ENCODE results near the gene ATM. TPM values are rescaled to one million over a fixed set of nuclear protein-coding genes. Genes with fewer than 3 reads are reported as not detected.

Gene ATM
- polyA plus RNA-seq, 2 donors: 6.6 to 8.3 TPM

- Histone ChIP-seq H3K4me3 (ENCODE audit: low read depth in 1 of 2, low read length in 2 of 2) (no peak overlapping the region), H3K27me3 (ENCODE audit: control insufficient read depth in 1 of 2, insufficient read depth in 2 of 2, low read length in 2 of 2) (no peaks in the 10 kb centered on the region), H3K4me1 (ENCODE audit: control insufficient read depth in 2 of 2, insufficient read depth in 2 of 2, low read length in 1 of 2) (no peaks in the 10 kb centered on the region), H3K9me3 (ENCODE audit: control insufficient read depth in 2 of 2, insufficient read depth in 1 of 2, low read depth in 1 of 2, low read length in 1 of 2) (no peaks in the 10 kb centered on the region), H3K36me3 (ENCODE audit: control insufficient read depth in 2 of 2, insufficient read depth in 2 of 2, low read length in 1 of 2) (peaks cover 0 to 4% of the 10 kb centered on the region in 2 donors), H3K27ac (ENCODE audit: low read depth in 2 of 2, low read length in 1 of 2) (no peak overlapping the region)
- 82 to 88% methylated on average over 1 of the region's 1 CpG for WGBS, 2 donors
Observed at GRCh38 chr11:108302121-108302785, 79.4 kb downstream of the ATM start.

- Histone ChIP-seq H3K4me3 (ENCODE audit: low read depth in 1 of 2, low read length in 2 of 2) (no peak overlapping the region), H3K9me3 (ENCODE audit: control insufficient read depth in 2 of 2, insufficient read depth in 1 of 2, low read depth in 1 of 2, low read length in 1 of 2) (no peaks in the 10 kb centered on the region), H3K36me3 (ENCODE audit: control insufficient read depth in 2 of 2, insufficient read depth in 2 of 2, low read length in 1 of 2) (peaks cover 0 to 3% of the 10 kb centered on the region in 2 donors), H3K27ac (ENCODE audit: low read depth in 2 of 2, low read length in 1 of 2) (no peak overlapping the region), H3K4me1 (ENCODE audit: control insufficient read depth in 2 of 2, insufficient read depth in 2 of 2, low read length in 1 of 2) (no peaks in the 10 kb centered on the region), H3K27me3 (ENCODE audit: control insufficient read depth in 1 of 2, insufficient read depth in 2 of 2, low read length in 2 of 2) (no peaks in the 10 kb centered on the region)
- WGBS, 2 donors: 87 to 90% methylated on average over 3 of the region's 3 CpGs
Observed at GRCh38 chr11:108307751-108308150, 84.9 kb downstream of the ATM start.

GRCh38 chr11:108313444-108313843 lies 90.6 kb downstream of the ATM start:
- no peaks in the 10 kb centered on the region for H3K4me1 ChIP-seq (ENCODE audit: control insufficient read depth in 2 of 2, insufficient read depth in 2 of 2, low read length in 1 of 2)
- H3K9me3 ChIP-seq (ENCODE audit: control insufficient read depth in 2 of 2, insufficient read depth in 1 of 2, low read depth in 1 of 2, low read length in 1 of 2): no peaks in the 10 kb centered on the region
- no peak overlapping the region for H3K27ac ChIP-seq (ENCODE audit: low read depth in 2 of 2, low read length in 1 of 2)
- H3K27me3 ChIP-seq (ENCODE audit: control insufficient read depth in 1 of 2, insufficient read depth in 2 of 2, low read length in 2 of 2): no peaks in the 10 kb centered on the region
- H3K36me3 ChIP-seq (ENCODE audit: control insufficient read depth in 2 of 2, insufficient read depth in 2 of 2, low read length in 1 of 2): peaks cover 0 to 3% of the 10 kb centered on the region in 2 donors
- H3K4me3 ChIP-seq (ENCODE audit: low read depth in 1 of 2, low read length in 2 of 2): no peak overlapping the region
- 60 to 66% methylated on average over 2 of the region's 2 CpGs for WGBS, 2 donors

- H3K9me3 ChIP-seq (ENCODE audit: control insufficient read depth in 2 of 2, insufficient read depth in 1 of 2, low read depth in 1 of 2, low read length in 1 of 2): no peaks in the 10 kb centered on the region
- H3K27ac ChIP-seq (ENCODE audit: low read depth in 2 of 2, low read length in 1 of 2): no peak overlapping the region
- no peaks in the 10 kb centered on the region for H3K27me3 ChIP-seq (ENCODE audit: control insufficient read depth in 1 of 2, insufficient read depth in 2 of 2, low read length in 2 of 2)
- 96 to 98% methylated on average over 3 of the region's 3 CpGs for WGBS, 2 donors
- H3K4me1 ChIP-seq (ENCODE audit: control insufficient read depth in 2 of 2, insufficient read depth in 2 of 2, low read length in 1 of 2): no peaks in the 10 kb centered on the region
- H3K36me3 ChIP-seq (ENCODE audit: control insufficient read depth in 2 of 2, insufficient read depth in 2 of 2, low read length in 1 of 2): peaks cover 0 to 3% of the 10 kb centered on the region in 2 donors
- H3K4me3 ChIP-seq (ENCODE audit: low read depth in 1 of 2, low read length in 2 of 2): no peak overlapping the region
Observed at GRCh38 chr11:108316061-108316460, 93.2 kb downstream of the ATM start.

- Histone ChIP-seq H3K36me3 (ENCODE audit: control insufficient read depth in 2 of 2, insufficient read depth in 2 of 2, low read length in 1 of 2) (no peaks in the 10 kb centered on the region), H3K4me1 (ENCODE audit: control insufficient read depth in 2 of 2, insufficient read depth in 2 of 2, low read length in 1 of 2) (no peaks in the 10 kb centered on the region), H3K9me3 (ENCODE audit: control insufficient read depth in 2 of 2, insufficient read depth in 1 of 2, low read depth in 1 of 2, low read length in 1 of 2) (no peaks in the 10 kb centered on the region), H3K27me3 (ENCODE audit: control insufficient read depth in 1 of 2, insufficient read depth in 2 of 2, low read length in 2 of 2) (no peaks in the 10 kb centered on the region), H3K27ac (ENCODE audit: low read depth in 2 of 2, low read length in 1 of 2) (no peak overlapping the region), H3K4me3 (ENCODE audit: low read depth in 1 of 2, low read length in 2 of 2) (no peak overlapping the region)
Observed at GRCh38 chr11:108319541-108320145, 96.8 kb downstream of the ATM start.

GRCh38 chr11:108322666-108323065 lies 99.8 kb downstream of the ATM start:
- Histone ChIP-seq H3K4me3 (ENCODE audit: low read depth in 1 of 2, low read length in 2 of 2) (no peak overlapping the region), H3K36me3 (ENCODE audit: control insufficient read depth in 2 of 2, insufficient read depth in 2 of 2, low read length in 1 of 2) (peaks cover 0 to 3% of the 10 kb centered on the region in 2 donors), H3K9me3 (ENCODE audit: control insufficient read depth in 2 of 2, insufficient read depth in 1 of 2, low read depth in 1 of 2, low read length in 1 of 2) (no peaks in the 10 kb centered on the region), H3K27me3 (ENCODE audit: control insufficient read depth in 1 of 2, insufficient read depth in 2 of 2, low read length in 2 of 2) (no peaks in the 10 kb centered on the region), H3K4me1 (ENCODE audit: control insufficient read depth in 2 of 2, insufficient read depth in 2 of 2, low read length in 1 of 2) (no peaks in the 10 kb centered on the region), H3K27ac (ENCODE audit: low read depth in 2 of 2, low read length in 1 of 2) (no peak overlapping the region)
- WGBS, 2 donors: 89 to 90% methylated on average over 3 of the region's 3 CpGs

GRCh38 chr11:108324587-108324986 lies 101.7 kb downstream of the ATM start:
- H3K4me3 ChIP-seq (ENCODE audit: low read depth in 1 of 2, low read length in 2 of 2): no peak overlapping the region
- no peaks in the 10 kb centered on the region for H3K27me3 ChIP-seq (ENCODE audit: control insufficient read depth in 1 of 2, insufficient read depth in 2 of 2, low read length in 2 of 2)
- H3K9me3 ChIP-seq (ENCODE audit: control insufficient read depth in 2 of 2, insufficient read depth in 1 of 2, low read depth in 1 of 2, low read length in 1 of 2): no peaks in the 10 kb centered on the region
- peaks cover 0 to 3% of the 10 kb centered on the region in 2 donors for H3K36me3 ChIP-seq (ENCODE audit: control insufficient read depth in 2 of 2, insufficient read depth in 2 of 2, low read length in 1 of 2)
- H3K4me1 ChIP-seq (ENCODE audit: control insufficient read depth in 2 of 2, insufficient read depth in 2 of 2, low read length in 1 of 2): no peaks in the 10 kb centered on the region
- no peak overlapping the region for H3K27ac ChIP-seq (ENCODE audit: low read depth in 2 of 2, low read length in 1 of 2)

- no peaks in the 10 kb centered on the region for H3K4me1 ChIP-seq (ENCODE audit: control insufficient read depth in 2 of 2, insufficient read depth in 2 of 2, low read length in 1 of 2)
- no peak overlapping the region for H3K27ac ChIP-seq (ENCODE audit: low read depth in 2 of 2, low read length in 1 of 2)
- H3K36me3 ChIP-seq (ENCODE audit: control insufficient read depth in 2 of 2, insufficient read depth in 2 of 2, low read length in 1 of 2): no peaks in the 10 kb centered on the region
- no peaks in the 10 kb centered on the region for H3K27me3 ChIP-seq (ENCODE audit: control insufficient read depth in 1 of 2, insufficient read depth in 2 of 2, low read length in 2 of 2)
- 81 to 87% methylated on average over 2 of the region's 2 CpGs for WGBS, 2 donors
- no peak overlapping the region for H3K4me3 ChIP-seq (ENCODE audit: low read depth in 1 of 2, low read length in 2 of 2)
- H3K9me3 ChIP-seq (ENCODE audit: control insufficient read depth in 2 of 2, insufficient read depth in 1 of 2, low read depth in 1 of 2, low read length in 1 of 2): no peaks in the 10 kb centered on the region
Observed at GRCh38 chr11:108333403-108333899, 110.6 kb downstream of the ATM start.

- no peak overlapping the region for H3K27ac ChIP-seq (ENCODE audit: low read depth in 2 of 2, low read length in 1 of 2)
- no peaks in the 10 kb centered on the region for H3K36me3 ChIP-seq (ENCODE audit: control insufficient read depth in 2 of 2, insufficient read depth in 2 of 2, low read length in 1 of 2)
- H3K4me1 ChIP-seq (ENCODE audit: control insufficient read depth in 2 of 2, insufficient read depth in 2 of 2, low read length in 1 of 2): no peaks in the 10 kb centered on the region
- H3K9me3 ChIP-seq (ENCODE audit: control insufficient read depth in 2 of 2, insufficient read depth in 1 of 2, low read depth in 1 of 2, low read length in 1 of 2): no peaks in the 10 kb centered on the region
- H3K4me3 ChIP-seq (ENCODE audit: low read depth in 1 of 2, low read length in 2 of 2): no peak overlapping the region
- 83 to 92% methylated on average over 2 of the region's 2 CpGs for WGBS, 2 donors
- no peaks in the 10 kb centered on the region for H3K27me3 ChIP-seq (ENCODE audit: control insufficient read depth in 1 of 2, insufficient read depth in 2 of 2, low read length in 2 of 2)
Observed at GRCh38 chr11:108338750-108339149, 115.9 kb downstream of the ATM start.

- no peaks in the 10 kb centered on the region for H3K27me3 ChIP-seq (ENCODE audit: control insufficient read depth in 1 of 2, insufficient read depth in 2 of 2, low read length in 2 of 2)
- H3K27ac ChIP-seq (ENCODE audit: low read depth in 2 of 2, low read length in 1 of 2): no peak overlapping the region
- H3K4me1 ChIP-seq (ENCODE audit: control insufficient read depth in 2 of 2, insufficient read depth in 2 of 2, low read length in 1 of 2): no peaks in the 10 kb centered on the region
- no peaks in the 10 kb centered on the region for H3K36me3 ChIP-seq (ENCODE audit: control insufficient read depth in 2 of 2, insufficient read depth in 2 of 2, low read length in 1 of 2)
- H3K9me3 ChIP-seq (ENCODE audit: control insufficient read depth in 2 of 2, insufficient read depth in 1 of 2, low read depth in 1 of 2, low read length in 1 of 2): no peaks in the 10 kb centered on the region
- WGBS, 2 donors: 46 to 71% methylated on average over 1 of the region's 1 CpG
- no peak overlapping the region for H3K4me3 ChIP-seq (ENCODE audit: low read depth in 1 of 2, low read length in 2 of 2)
Observed at GRCh38 chr11:108340973-108341372, 118.1 kb downstream of the ATM start.

Measured in esophagus (tissue), 2 donors.